Measurements from ENCODE around the gene PYROXD2.

PYROXD2 gene

GRCh38 chr10:98414578-98414931, 427 bp downstream of the PYROXD2 start:
- no peak for DNase-seq

DNA sequence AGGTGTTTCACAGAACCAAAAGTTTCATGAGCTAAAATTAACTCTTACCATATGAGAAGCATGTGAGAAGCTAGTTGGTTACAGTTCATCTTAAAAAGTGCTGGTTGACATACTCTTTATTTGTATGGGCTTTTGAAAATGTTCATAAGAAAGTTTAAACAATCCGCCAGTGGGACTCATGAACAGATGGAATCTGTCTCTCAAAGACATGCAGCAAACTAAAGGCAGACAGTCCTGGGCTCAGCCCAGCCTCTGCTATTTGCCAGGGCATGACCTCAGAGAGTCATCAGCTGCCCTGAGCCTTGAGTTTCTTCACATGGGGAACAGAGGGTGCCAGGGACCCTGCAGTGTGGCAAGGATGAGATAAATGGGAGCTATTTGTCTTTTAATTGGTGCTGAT, 3.2 kb downstream of the PYROXD2 start:
- no peak for DNase-seq

- no peak for DNase-seq
These were observed 3.8 kb downstream of the PYROXD2 start for GRCh38 chr10:98411166-98411565.

DNA sequence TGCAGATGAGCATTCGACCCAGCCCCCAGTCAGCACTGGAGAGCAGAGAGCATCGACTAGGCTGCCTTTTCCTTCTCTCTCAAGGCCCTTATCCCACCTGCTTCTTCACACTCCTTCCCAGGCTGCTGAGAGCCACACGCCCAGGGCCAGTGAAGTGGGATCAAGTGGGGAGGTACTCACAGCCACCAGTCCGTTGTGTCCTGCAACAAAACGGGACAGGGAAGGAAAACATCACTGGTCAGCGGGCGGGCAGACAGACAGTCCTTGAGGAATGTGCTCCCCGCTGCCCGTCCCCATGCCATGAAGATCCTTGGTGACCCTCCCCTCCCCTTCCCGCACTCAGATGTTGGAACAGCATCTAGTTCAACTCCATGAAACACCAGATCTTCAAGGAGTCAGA, 4.2 kb downstream of the PYROXD2 start:
- no peak for DNase-seq

DNA sequence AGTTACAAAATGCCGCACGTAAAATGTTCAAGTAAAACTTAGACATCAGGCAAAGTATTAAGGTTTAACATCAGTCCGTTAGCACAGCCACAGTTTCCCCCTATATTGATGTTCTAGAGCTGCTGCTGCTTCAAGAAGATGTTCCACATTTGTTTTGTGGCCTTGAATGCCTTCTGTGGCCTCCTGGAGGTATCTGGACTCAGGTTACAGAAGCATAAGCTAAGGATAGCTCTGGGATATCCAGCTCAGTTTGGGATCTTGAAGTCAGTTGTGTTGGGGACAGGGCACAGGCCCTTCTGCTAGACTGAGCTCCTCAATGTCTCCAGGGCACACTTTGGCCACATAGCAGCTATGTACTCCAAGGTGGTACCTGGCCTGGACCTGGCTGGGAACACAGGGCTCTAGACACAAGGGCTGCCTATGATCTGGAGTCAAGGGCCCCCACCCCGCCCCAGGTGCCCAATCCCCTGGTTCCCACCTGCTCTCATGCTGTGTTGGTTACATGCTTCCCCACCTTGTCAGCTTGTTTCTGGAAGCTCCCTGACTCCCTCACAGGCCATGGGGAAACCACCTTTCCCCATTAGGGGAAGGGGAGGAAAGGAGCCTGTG, 4.7 kb downstream of the PYROXD2 start:
- no peak for DNase-seq

GRCh38 chr10:98408799-98409198, 6.2 kb downstream of the PYROXD2 start:
- no peak for DNase-seq

- no peak for DNase-seq
These were observed 7.2 kb downstream of the PYROXD2 start for GRCh38 chr10:98407744-98408241.

- DNase-seq, result no peak
These were observed 7.8 kb downstream of the PYROXD2 start for GRCh38 chr10:98407017-98407743.

DNA sequence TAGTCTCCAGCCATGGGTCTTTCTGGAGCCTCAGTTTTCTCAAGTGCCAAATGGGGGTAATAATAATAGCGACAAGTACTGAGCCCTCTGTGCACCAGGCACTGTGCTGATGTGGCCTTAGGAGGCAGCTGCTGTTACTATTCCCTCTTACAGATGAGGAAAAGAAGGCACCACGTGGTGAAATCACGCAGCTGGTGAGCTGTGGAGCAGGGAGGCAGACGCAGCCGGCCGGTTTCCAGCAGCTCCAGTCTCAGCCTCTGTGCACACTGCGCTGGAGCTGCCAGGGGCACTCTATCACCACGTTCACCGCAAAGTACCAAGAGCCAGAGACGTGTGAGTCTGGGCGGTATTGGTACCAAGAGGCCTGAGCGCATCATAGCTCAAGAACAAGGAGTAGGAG, 9.6 kb downstream of the PYROXD2 start:
- no peak for DNase-seq

DNA sequence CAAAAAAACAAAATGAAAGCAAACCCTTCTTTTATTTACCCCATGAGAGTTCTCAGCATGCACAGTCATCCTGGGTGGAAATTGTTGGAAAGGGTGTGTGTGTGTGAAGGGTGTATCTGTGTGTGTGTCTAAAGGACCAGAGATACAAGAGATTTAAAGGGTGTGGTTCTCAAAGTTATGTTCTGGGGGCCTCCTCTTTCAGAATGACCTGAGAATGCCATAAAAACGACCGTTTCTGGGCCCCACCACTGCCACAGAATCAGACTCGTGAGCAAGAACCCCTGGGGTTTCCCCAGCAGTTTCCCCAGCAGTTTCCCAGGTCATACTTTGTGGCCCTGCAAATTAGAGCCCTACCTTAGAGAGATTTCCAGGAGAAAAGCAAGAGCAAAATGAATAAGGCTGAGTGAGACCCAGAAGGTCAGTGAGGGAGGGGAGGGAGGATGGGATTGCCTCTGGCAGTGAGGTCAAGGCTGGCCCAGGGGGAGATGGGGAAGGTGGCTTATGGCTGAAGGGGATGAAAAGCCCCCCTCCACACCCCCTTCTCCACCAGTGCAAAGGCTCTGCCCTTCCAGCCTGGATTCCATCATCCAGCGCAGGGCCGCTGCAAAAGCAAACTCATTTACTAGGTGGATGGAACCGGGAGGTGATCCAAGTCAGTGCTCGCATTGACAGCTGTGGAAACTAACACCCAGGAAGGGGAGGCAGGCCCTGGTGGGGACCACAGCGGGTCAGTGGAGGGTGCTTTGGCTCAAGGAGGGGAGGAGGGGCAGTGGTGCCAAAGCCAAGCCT, 10.2 kb downstream of the PYROXD2 start:
- DNase-seq, result no peak

DNA sequence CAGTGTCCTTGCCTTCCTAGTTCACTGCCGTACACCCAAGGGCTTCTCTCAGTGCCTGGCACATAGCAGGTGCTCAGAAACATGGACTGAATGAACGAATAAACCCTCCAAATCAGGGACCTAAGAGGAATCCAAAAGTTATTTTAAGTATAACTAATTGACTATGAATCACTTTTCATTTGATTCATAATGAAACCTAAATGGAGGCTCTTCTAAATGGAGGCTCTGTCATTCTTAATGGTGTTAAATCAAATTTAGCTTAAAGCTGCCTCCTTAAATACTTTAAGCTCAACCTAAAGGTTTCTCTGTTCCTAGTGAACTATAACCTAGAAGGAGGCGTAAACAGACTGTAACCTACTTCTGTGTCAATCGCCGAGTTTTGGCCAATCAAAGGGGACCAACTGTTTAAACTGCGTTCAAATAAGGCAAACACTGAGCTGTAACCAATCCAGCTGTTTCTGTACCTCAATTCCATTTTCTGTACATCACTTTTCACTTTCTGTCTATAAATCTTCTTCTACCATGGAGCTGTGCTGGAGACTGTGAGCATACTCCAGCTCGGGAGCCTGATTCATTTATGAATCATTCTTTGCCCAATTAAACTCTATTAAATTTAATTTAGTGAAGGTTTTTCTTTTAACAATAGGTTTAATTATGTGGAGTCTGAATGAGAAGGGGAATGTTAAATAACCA, 11.0 kb downstream of the PYROXD2 start:
- no peak for DNase-seq

- DNase-seq, result no peak
These were observed 11.9 kb downstream of the PYROXD2 start for GRCh38 chr10:98402931-98403718.

DNA sequence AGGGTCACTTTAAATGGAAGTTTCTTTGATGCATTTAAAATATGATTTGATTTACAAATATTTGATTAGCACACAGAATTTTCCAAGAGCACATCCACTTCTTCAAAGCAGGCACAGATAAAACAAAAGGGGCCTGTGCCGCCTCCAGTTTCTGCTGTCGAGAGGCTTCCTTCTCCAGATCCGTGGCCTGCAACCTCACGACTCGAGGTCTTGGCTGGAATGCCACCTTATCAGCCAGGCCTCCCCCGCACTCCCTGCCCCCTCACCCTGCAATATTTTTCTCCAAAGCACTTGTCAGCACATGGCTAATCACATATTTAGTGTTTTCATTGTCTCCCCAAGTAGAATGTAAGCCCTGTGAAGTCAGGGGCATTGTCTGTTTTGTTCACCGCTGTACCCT, 12.5 kb downstream of the PYROXD2 start:
- DNase-seq, result no peak

DNA sequence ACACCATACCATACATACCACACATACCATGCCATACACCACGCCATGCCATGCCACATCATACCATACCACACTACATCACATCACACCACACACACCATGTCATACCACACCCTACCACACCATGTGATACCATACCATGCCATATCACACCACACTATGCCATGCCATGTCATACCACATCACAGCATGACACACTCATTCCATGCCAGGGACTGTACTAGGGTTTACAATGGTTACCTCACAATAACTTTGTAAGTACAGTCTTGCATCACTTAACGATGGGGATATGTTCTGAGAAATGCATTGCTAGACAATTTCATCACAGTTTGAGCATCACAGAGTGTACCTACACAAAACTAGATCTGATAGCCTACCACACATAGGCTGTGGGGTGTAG, 14.5 kb downstream of the PYROXD2 start:
- no peak for DNase-seq

GRCh38 chr10:98399784-98400183, 15.2 kb downstream of the PYROXD2 start:
- no peak for DNase-seq

GRCh38 chr10:98397089-98397600, 17.8 kb downstream of the PYROXD2 start:
- DNase-seq, result no peak

DNA sequence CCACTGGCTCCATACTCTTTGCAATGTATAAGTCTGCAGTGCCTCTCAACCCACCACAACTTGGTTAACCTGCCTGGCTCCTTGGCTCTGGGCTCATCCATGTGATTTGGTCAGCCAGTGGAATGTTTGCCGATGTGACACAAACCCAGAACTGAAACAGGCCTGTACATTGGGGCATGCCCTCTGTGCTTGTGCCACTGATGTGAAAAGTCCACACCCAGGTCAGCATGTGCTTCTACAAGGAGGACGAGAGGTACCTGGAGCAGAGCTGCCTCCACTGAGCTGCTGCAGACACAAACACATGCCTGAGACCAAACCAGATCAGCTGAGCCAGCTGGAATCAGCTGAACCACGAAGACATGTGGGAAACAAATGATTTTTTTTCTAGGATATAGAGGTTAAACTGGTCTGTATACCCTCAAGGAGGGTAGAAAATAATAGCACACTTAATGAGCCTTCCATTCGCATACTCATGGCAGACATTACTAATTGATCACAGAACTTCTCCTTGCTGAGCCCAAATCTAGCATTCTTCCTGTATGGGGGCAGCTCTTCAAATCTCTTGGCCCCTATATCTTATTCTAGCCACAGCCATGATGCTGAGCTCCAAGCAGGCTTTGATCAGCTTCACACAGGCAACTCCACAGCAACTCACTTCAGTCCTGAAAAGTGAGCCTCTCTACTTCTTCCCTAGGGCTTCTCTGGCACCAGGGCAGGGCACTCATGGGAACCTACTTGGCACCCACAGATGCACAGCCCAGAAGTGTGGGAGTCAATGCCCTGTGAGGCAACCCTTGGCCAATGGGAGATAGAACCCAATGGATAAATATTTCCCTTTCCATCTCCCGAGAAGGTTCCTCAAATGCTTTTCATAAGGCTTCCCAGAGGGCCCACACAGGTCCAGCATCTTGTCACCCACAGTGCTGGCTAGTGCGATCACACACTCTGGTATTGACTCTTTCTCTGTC, 18.6 kb downstream of the PYROXD2 start:
- no peak for DNase-seq

DNA sequence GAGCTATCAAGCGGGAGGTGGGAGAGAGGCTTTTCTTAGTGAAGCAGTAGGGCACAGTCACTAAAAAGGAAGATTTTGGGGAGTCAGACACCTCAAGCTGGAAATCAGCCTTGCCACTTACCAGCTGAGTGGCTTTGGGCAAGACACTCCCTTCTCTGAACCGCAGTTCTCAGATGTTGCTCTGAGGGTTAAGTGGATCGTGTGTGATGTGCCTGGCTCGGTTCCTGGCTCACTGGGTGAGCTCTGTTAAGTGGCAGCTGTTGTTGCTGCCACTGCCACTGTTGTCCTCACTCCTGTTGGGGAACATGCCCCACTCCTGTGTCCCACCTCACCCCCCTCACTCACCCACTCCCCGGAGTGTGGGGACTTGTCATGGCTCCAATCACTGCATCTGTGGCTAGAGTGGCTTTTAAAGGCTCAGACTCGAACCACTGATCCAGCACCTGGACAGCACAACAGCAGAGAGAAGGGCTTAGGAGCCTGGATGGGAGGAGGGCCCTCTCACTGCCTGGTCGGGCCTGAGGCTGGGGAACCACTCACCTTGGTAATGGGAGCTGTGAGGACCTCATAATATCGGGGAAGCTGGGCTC, 20.0 kb downstream of the PYROXD2 start:
- no peak for DNase-seq

GRCh38 chr10:98391578-98391991, 23.4 kb downstream of the PYROXD2 start:
- no peak for DNase-seq

DNA sequence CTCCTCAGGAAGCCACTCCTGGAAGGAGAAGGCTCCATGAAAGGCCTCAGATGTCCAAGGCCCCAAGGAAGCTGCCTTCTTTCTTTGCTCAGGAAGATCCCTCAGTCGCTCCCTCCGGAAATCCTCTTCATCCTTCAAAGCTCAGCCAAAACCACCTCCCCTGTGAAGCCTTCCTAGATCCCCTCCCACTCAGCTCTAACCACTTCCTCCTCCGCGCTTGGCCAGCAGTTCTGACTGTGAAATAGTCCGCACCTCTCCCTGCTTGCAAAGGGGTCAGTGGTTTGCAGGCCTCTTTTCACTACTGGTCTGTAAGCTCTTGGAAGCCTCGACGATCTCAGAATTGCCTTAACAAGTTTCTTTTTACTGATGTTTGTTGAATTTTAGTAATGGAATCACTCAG, 23.9 kb downstream of the PYROXD2 start:
- DNase-seq, result no peak

- DNase-seq, result no peak
These were observed 24.6 kb downstream of the PYROXD2 start for GRCh38 chr10:98390406-98390805.
